Measurements from ENCODE around the gene DCAF11. TPM values are rescaled to one million over a fixed set of nuclear protein-coding genes. Genes with fewer than 3 reads are reported as not detected.
A peak's percentile ranks its signal among the peaks of the same experiment; 100 is the strongest.

The DCAF11 gene
- 100 to 1,000 TPM; 101 to 107 TPM for total RNA-seq
- long read RNA-seq, full-length matches to known transcripts, result 48 of 117 reads
- long read RNA-seq, partial matches to known transcripts, result 47 of 117 reads
- long read RNA-seq, other reads (novel, unspliced or antisense), result 22 of 117 reads

- intact Hi-C loops (cut with DNase I, micrococcal nuclease), result no loop called here
- DNase-seq (peak; percentile 98 to 100), ATAC-seq (peak; percentile 80)
These were observed at the start of gene DCAF11, which contains the start of gene NRL for GRCh38 chr14:24114532-24115421. Gene DCAF11 (plus strand): TSS chr14:24114777. CDS start chr14:24115595, 818 bp downstream. Gene NRL (minus strand): TSS chr14:24114949. CDS start chr14:24082848, 32,101 bp downstream.

- ATAC-seq (no peak), DNase-seq (no peak)
- intact Hi-C loops (cut with DNase I, micrococcal nuclease), result no loop called here
These were observed 49.7 kb upstream of the DCAF11 start for GRCh38 chr14:24064856-24065255.

- intact Hi-C loops (cut with DNase I, micrococcal nuclease), result no loop called here
- DNase-seq, result peak in 1 of 2 donors; percentile 5
These were observed 49.2 kb upstream of the DCAF11 start for GRCh38 chr14:24065408-24065807.

DNA sequence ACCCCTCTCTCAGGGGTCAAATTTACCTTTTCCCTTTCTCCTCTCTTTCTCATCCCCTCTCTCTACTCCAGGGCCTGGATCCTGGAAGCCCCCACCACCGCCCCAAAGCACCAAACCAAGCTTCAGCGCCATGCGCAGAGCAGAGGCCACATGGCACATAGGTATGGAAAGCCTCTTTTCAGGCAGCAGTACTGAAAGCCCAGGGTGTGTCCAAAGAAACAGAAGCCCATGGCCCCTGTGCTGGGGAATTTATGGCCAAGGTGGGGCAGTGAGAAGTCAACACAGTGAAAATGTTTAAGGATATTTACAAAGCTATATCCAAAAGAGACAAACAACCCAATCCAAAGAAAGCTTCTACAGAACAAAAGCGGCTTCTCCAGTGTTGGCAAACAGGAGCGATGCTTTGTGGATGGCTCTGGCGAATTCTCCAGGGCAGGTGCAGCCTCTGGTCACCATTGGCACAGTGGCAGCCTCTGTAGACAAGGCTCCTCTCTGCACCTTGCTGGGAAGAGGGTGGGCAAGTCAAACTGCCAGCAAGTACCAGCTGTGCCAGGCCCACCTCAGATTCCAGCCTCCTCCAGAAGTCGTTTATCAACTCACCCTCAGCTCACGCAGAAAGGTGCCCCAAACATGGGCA is 48.0 kb upstream of the DCAF11 start:
- peak; percentile 80 for ATAC-seq
- DNase-seq, result peak; percentile 44 to 75
- intact Hi-C loops (cut with DNase I, micrococcal nuclease), result no loop called here

More at GRCh38 chr14:24065408-24065807, 49.2 kb upstream of the DCAF11 start:
- ATAC-seq, result no peak

DNA sequence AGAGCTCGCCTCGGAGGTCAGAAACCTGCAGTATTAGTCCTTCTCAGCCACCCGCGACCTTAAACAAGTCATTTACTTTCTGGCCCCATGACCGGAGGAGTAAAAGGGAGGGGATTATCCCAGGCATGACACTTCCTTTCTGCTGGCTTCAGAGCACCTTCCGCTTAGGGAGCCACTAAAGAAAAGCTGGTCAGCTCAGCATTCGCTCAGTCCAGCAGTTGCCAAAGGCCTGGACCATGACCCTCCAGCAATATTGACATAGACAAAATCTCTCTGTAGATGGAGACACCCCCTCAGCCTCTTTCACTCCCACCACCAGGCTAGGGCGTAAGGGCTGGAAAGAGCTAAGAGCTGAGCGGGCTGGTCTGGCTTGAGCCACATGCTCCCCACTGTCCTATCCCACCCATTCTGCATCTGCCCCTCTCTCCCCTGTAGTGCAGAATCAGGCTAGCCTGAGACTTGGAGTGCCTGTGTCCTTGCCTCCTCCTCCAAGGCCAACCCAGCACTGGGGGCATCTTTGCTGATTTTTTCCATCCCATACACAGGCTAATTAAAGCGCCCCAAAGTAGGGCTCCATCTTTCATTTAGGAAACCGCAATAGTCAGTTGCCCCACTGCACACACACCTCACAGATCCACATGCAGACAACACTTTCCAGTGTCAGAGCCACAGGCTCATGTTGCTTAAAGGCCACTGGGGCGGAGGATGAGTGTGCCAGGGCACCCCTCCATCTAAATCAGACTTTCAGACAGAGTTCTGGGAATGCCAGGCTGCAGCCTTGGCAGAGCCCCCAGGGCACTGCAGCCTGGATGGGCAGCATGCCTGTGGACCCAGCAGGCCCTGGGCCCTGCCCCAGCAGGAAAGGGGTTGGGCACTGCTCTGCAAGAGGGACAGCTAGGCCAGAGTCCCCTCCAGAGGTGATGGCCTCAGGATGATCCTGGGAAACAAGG is 47.2 kb upstream of the DCAF11 start:
- ATAC-seq (peak; percentile 59), DNase-seq (peak in 1 of 2 donors; percentile 16)
- intact Hi-C loops (cut with DNase I, micrococcal nuclease), result no loop called here

- ATAC-seq (no peak), DNase-seq (peak in 1 of 2 donors; percentile 5)
- intact Hi-C loops (cut with DNase I, micrococcal nuclease), result no loop called here
These were observed 45.7 kb upstream of the DCAF11 start for GRCh38 chr14:24068711-24069410.

DNA sequence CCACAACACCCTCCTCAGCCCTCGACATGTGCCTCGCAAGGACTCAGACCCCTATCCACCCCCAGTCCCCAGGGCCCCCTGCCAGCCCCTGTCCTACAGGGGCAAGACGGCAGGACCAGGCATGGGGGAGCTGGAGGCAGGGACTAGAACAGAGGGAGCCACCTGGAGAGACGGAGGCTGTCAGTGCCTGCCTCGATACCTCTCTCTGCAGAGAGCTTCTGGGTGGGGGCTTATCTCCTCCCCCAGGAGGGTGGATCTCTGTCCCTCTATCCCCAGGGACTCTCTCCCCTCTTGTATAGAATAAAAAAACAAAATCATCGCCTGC is 45.2 kb upstream of the DCAF11 start:
- ATAC-seq (no peak), DNase-seq (peak in 1 of 2 donors; percentile 2)
- intact Hi-C loops (cut with DNase I, micrococcal nuclease), result no loop called here

- intact Hi-C loops (cut with DNase I, micrococcal nuclease), result no loop called here
- ATAC-seq, result no peak
- peak in 1 of 2 donors; percentile 3 for DNase-seq
These were observed 44.1 kb upstream of the DCAF11 start for GRCh38 chr14:24070285-24071143.

GRCh38 chr14:24071144-24071697 is 43.4 kb upstream of the DCAF11 start, which contains the start of gene CPNE6:
Gene CPNE6 (plus strand): TSS chr14:24071562. CDS start chr14:24072937, 1,375 bp downstream.
- intact Hi-C loops (cut with DNase I, micrococcal nuclease), result no loop called here
- DNase-seq, result peak in 1 of 2 donors; percentile 2
- no peak for ATAC-seq

GRCh38 chr14:24071836-24072430 is 42.6 kb upstream of the DCAF11 start:
- DNase-seq (peak in 1 of 2 donors; percentile 21), ATAC-seq (peak; percentile 64)
- intact Hi-C loops (cut with DNase I, micrococcal nuclease), result no loop called here

GRCh38 chr14:24072436-24072835 is 42.1 kb upstream of the DCAF11 start:
- intact Hi-C loops (cut with DNase I, micrococcal nuclease), result no loop called here
- DNase-seq (peak in 1 of 2 donors; percentile 32), ATAC-seq (peak; percentile 36)

GRCh38 chr14:24072881-24073877 is 41.4 kb upstream of the DCAF11 start:
- ATAC-seq, result no peak
- no peak for DNase-seq
- intact Hi-C loops (cut with DNase I, micrococcal nuclease), result no loop called here

DNA sequence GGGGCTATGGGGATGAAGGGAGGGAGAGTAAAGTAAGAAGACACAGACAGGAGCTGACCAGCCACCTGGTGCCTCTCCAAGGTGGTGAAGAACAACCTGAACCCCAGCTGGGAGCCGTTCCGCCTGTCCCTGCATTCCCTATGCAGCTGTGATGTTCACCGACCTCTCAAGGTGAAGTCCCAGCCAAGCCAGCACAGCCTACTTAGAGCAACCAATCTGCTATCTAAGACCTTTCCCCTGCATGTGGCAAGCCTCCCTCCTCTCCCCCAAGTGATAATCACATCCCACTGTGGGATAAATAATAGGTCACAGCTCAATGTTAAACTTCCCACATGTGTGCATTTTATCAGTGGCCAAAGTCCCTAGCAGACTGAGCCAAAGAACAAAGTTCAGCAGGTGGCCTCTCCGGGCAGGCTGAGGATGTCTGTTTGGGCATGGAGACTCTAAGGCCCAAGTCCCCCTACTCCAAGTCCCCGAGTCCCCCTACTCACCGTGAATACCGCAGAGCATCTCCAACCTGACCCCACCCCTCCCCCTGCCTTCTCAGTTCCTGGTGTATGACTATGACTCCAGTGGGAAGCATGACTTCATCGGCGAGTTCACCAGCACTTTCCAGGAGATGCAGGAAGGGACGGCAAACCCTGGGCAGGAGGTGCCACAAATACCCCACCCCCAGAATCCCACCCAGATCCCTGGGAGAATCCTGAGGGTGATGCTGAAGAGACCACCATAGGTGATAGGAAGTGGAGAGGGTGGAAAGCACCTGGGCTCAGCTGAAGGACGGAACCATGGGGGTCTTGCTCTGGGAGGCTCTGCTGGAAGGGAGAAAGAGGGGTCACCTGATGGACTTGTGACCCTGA is 39.7 kb upstream of the DCAF11 start:
- ATAC-seq (peak; percentile 33), DNase-seq (no peak)
- intact Hi-C loops (cut with DNase I, micrococcal nuclease), result no loop called here
